GM12892 (cell line): Measurements from ENCODE around the gene OR14J1.

Experiments used
- POLR2A ChIP-seq: IDR thresholded peaks from 2 replicates; pipeline ENCODE4 v1.6.1; 2011; ENCODE audit warnings: low read depth, low read length, control low read depth
- POLR2AphosphoS5 ChIP-seq: IDR thresholded peaks from 2 replicates; pipeline ENCODE4 v1.6.1; 2011; ENCODE audit warnings: low read depth, low read length, control low read depth
- TAF1 ChIP-seq: IDR thresholded peaks from 2 replicates; pipeline ENCODE4 v1.6.1; 2011; ENCODE audit warnings: low read depth, mild to moderate bottlenecking, control low read depth, low read length, borderline replicate concordance

GRCh38 chr6:29354980-29355379 is 53.5 kb downstream of the OR14J1 start:
- TF ChIP-seq POLR2A (no peak), TAF1 (no peak), POLR2AphosphoS5 (no peak)
